ENCODE data around the gene VSIG8.

The VSIG8 gene

GRCh38 chr1:159854693-159855192 lies 7.7 kb downstream of the VSIG8 start:
- TF ChIP-seq CTCF (IDR thresholded peaks at IDR 0.05; ENCODE audit: control insufficient read depth, insufficient read depth, low read depth, low read length, missing control alignments), result no peak
- DNase-seq (ENCODE audit: low read depth), result peak; percentile 42

GRCh38 chr1:159854116-159854692 lies 8.3 kb downstream of the VSIG8 start:
- peak overlapping the region; percentile 72 for H3K4me3 ChIP-seq (ENCODE audit: control insufficient read depth, low read depth, low read length)
- no peak for TF ChIP-seq CTCF (IDR thresholded peaks at IDR 0.05; ENCODE audit: control insufficient read depth, insufficient read depth, low read depth, low read length, missing control alignments)
- no peak for DNase-seq (ENCODE audit: low read depth)

More at GRCh38 chr1:159854693-159855192, 7.7 kb downstream of the VSIG8 start:
- peak overlapping the region; percentile 72 for H3K4me3 ChIP-seq (ENCODE audit: control insufficient read depth, low read depth, low read length)

- TF ChIP-seq CTCF (IDR thresholded peaks at IDR 0.05; ENCODE audit: control insufficient read depth, insufficient read depth, low read depth, low read length, missing control alignments), result no peak
- peak overlapping the region; percentile 72 for H3K4me3 ChIP-seq (ENCODE audit: control insufficient read depth, low read depth, low read length)
- DNase-seq (ENCODE audit: low read depth), result no peak
Observed at GRCh38 chr1:159853417-159854115, 8.9 kb downstream of the VSIG8 start.

GRCh38 chr1:159851407-159851806 lies 11.1 kb downstream of the VSIG8 start:
- no peak overlapping the region for H3K4me3 ChIP-seq (ENCODE audit: control insufficient read depth, low read depth, low read length)
- TF ChIP-seq CTCF (IDR thresholded peaks at IDR 0.05; ENCODE audit: control insufficient read depth, insufficient read depth, low read depth, low read length, missing control alignments), result peak; percentile 11
- no peak for DNase-seq (ENCODE audit: low read depth)

- no peak for TF ChIP-seq CTCF (IDR thresholded peaks at IDR 0.05; ENCODE audit: control insufficient read depth, insufficient read depth, low read depth, low read length, missing control alignments)
- no peak for DNase-seq (ENCODE audit: low read depth)
- H3K4me3 ChIP-seq (ENCODE audit: control insufficient read depth, low read depth, low read length), result peak overlapping the region; percentile 18
Observed at GRCh38 chr1:159849626-159850366, 12.7 kb downstream of the VSIG8 start.

- no peak for TF ChIP-seq CTCF (IDR thresholded peaks at IDR 0.05; ENCODE audit: control insufficient read depth, insufficient read depth, low read depth, low read length, missing control alignments)
- no peak overlapping the region for H3K4me3 ChIP-seq (ENCODE audit: control insufficient read depth, low read depth, low read length)
- no peak for DNase-seq (ENCODE audit: low read depth)
Observed at GRCh38 chr1:159848326-159848725, 14.1 kb downstream of the VSIG8 start.

Measured in AG09309 (cell line).